GM19238 (cell line): ENCODE measurements around the gene MAGEE1.

Experiments used
- DNase-seq: peaks from one replicate; pipeline ENCODE4 v3.0.0; 2011; ENCODE audit warnings: low spot score; ENCODE audit not compliant: insufficient read length

MAGEE1 gene

GRCh38 chrX:76427560-76428242, at the start of gene MAGEE1:
Gene MAGEE1, plus strand, starts transcription at chrX:76427710. Its CDS starts 221 bp downstream, at chrX:76427931.
- DNase-seq, result peak; percentile 38

GRCh38 chrX:76398970-76399369, 28.5 kb upstream of the MAGEE1 start:
- DNase-seq, result no peak

GRCh38 chrX:76407795-76408194, 19.7 kb upstream of the MAGEE1 start:
- DNase-seq, result no peak

- no peak for DNase-seq
These were observed 7.3 kb upstream of the MAGEE1 start for GRCh38 chrX:76420237-76420636.

GRCh38 chrX:76428243-76429130, 977 bp downstream of the MAGEE1 start:
- no peak for DNase-seq

- no peak for DNase-seq
These were observed 5.7 kb downstream of the MAGEE1 start for GRCh38 chrX:76433219-76433618.

GRCh38 chrX:76434103-76434741, 6.7 kb downstream of the MAGEE1 start:
- DNase-seq, result no peak

GRCh38 chrX:76439188-76439587, 11.7 kb downstream of the MAGEE1 start:
- no peak for DNase-seq

- DNase-seq, result no peak
These were observed 26.4 kb downstream of the MAGEE1 start for GRCh38 chrX:76453737-76454406.

- no peak for DNase-seq
These were observed 27.0 kb downstream of the MAGEE1 start for GRCh38 chrX:76454456-76454927.

- no peak for DNase-seq
These were observed 49.8 kb downstream of the MAGEE1 start for GRCh38 chrX:76477353-76477752.
